Measurements from ENCODE around the gene SBSN. TPM values are rescaled to one million over a fixed set of nuclear protein-coding genes. Genes with fewer than 3 reads are reported as not detected.

SBSN gene
- not detected for total RNA-seq
- long read RNA-seq: 0 reads

GRCh38 chr19:35528218-35529038, at the start of gene SBSN:
Gene SBSN, minus strand, starts transcription at chr19:35528311. Its CDS starts 30 bp downstream, at chr19:35528281.
- intact Hi-C loops (cut with DNase I): no loop called here
- ATAC-seq: no peak
- DNase-seq (ENCODE audit: missing footprints): no peak

GRCh38 chr19:35571406-35571965, 43.4 kb upstream of the SBSN start:
- DNase-seq (ENCODE audit: missing footprints) (no peak), ATAC-seq (no peak)
- intact Hi-C loops (cut with DNase I): no loop called here

- ATAC-seq (no peak), DNase-seq (ENCODE audit: missing footprints) (no peak)
- intact Hi-C loops (cut with DNase I): no loop called here
Measured at GRCh38 chr19:35569281-35569781, 41.2 kb upstream of the SBSN start.

GRCh38 chr19:35566738-35567137, 38.6 kb upstream of the SBSN start:
- DNase-seq (ENCODE audit: missing footprints) (no peak), ATAC-seq (no peak)
- intact Hi-C loops (cut with DNase I): no loop called here

GRCh38 chr19:35565016-35565856, 37.1 kb upstream of the SBSN start:
- ATAC-seq (no peak), DNase-seq (ENCODE audit: missing footprints) (no peak)
- intact Hi-C loops (cut with DNase I): no loop called here

- no peak for ATAC-seq
- intact Hi-C loops (cut with DNase I): no loop called here
- DNase-seq (ENCODE audit: missing footprints): no peak
Measured at GRCh38 chr19:35563207-35563829, 35.2 kb upstream of the SBSN start, which contains the start of gene ATP4A. Gene ATP4A, minus strand, starts transcription at chr19:35563658. Its CDS starts 29 bp downstream, at chr19:35563629.

DNA sequence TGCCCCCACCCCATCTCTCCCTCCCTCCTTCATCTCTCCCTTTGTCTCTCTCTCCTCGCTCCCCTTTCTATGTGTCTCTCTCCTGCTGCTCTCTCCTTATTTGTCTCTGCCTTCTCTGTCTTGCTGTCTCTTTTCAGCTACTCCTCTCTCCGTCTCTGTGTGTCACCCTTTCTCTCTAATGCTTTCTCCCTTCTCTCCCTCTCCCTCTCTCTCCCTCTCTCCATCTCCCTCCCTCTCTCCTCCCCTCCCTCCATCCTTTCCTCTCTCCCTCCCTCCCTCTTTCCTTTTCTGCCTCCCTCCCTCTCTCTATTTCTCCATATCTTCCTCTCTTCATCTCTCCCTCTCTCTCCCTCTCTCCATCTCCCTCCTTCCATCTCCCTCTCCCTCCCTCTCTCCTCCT, 34.7 kb upstream of the SBSN start:
- intact Hi-C loops (cut with DNase I): no loop called here
- ATAC-seq: no peak
- no peak for DNase-seq (ENCODE audit: missing footprints)

DNA sequence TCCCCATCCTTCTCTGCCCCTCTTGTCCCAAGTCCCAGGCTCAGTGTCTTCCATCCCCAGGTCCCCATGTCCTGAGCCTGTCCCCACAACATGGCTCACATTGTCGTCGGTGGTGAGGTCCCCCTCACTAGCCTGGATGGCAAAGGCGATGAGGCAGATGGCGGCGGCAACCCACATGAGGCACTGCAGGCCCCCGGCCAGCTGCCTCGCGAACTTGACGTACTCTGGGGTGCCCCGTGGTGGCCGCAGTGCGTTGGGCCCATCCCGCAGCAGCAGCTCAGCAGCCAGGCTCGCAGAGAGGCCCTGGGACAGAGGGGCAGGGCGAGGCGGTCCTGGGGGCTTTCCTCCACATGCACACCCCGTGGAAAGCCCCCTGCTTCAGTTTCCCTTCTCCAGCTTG, 34.2 kb upstream of the SBSN start:
- DNase-seq (ENCODE audit: missing footprints) (no peak), ATAC-seq (no peak)
- intact Hi-C loops (cut with DNase I): no loop called here

- ATAC-seq (no peak), DNase-seq (ENCODE audit: missing footprints) (no peak)
- intact Hi-C loops (cut with DNase I): no loop called here
Measured at GRCh38 chr19:35561436-35561835, 33.3 kb upstream of the SBSN start.

DNA sequence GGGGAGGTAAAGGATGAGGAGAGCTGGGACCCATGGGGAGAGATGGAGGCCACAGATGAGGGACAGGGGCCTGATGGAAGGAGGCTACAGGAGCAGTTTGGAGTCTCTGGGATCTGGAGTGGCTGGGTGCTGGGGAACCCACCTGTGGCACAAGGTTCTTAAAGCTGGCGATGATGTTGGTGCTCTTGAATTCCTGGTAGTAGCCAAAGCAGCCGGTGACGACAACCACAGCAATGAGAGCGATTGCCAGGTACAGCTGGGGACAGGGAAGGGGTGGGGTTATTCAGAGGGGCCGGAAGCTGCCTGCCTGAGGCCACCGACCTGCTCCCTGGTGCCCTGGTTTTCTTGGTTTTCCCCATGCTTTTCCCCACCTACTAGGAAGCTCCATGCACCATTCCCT, 32.6 kb upstream of the SBSN start:
- intact Hi-C loops (cut with DNase I): no loop called here
- ATAC-seq: no peak
- DNase-seq (ENCODE audit: missing footprints): no peak

GRCh38 chr19:35560271-35560670, 32.2 kb upstream of the SBSN start:
- ATAC-seq (no peak), DNase-seq (ENCODE audit: missing footprints) (no peak)
- intact Hi-C loops (cut with DNase I): no loop called here

GRCh38 chr19:35559781-35560180, 31.7 kb upstream of the SBSN start:
- intact Hi-C loops (cut with DNase I): no loop called here
- ATAC-seq: no peak
- no peak for DNase-seq (ENCODE audit: missing footprints)

- no peak for ATAC-seq
- intact Hi-C loops (cut with DNase I): no loop called here
- no peak for DNase-seq (ENCODE audit: missing footprints)
Measured at GRCh38 chr19:35559281-35559659, 31.2 kb upstream of the SBSN start.

- no peak for ATAC-seq
- intact Hi-C loops (cut with DNase I): no loop called here
- no peak for DNase-seq (ENCODE audit: missing footprints)
Measured at GRCh38 chr19:35558400-35559280, 30.5 kb upstream of the SBSN start.

DNA sequence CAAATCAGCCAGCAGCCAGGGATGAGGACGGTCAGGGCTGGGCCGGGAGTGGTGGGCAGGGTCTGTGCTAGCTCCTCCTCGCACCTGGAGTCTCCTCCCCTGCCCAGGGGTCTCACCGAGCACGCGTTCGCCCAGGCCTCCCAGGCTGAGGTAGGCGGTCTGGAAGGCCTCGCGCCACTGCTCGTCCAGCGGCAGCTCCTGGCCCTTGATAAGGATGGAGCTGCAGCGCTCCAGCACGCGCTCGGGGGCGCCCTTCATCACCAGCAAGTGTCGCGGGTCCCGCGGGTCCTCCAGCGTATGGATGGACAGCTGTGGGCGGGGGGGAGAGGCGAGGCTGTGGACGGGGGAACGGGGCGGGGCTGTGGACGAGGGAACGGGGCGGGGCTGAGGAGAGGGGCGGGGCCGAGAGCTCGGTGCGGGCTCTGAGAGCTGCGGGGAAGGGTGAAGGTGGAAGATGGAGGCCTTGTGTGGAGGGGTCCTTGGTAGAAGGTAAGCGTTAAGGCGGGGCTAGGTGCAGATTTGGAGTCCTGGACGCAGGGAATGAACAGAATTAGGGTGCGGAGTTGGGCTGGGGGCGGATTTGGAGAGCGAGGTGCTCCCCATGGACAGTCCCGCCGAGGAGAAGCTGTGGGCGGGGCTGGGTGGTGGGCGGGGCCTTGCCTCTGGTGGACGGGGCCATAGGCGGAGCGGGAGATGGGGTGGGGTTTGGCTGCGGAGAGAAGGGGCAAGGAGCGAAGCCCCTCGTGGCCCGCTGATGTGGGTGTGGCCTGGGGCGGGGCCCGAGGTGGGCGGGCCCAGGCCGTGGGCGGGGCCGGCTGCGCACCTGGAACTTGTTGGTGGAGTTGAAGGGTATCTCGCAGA, 29.7 kb upstream of the SBSN start:
- peak; percentile 40 for ATAC-seq
- intact Hi-C loops (cut with DNase I): no loop called here
- no peak for DNase-seq (ENCODE audit: missing footprints)

GRCh38 chr19:35556846-35557538, 28.9 kb upstream of the SBSN start:
- ATAC-seq: no peak
- intact Hi-C loops (cut with DNase I): no loop called here
- DNase-seq (ENCODE audit: missing footprints): no peak
